ENCODE measurements around the gene GPR33. TPM values are rescaled to one million over a fixed set of nuclear protein-coding genes. Genes with fewer than 3 reads are reported as not detected.

The GPR33 gene
- total RNA-seq, 1 donor from 2014 or later: not detected

Other genes starting within 250 kb of the GPR33 start
- gene HEATR5A, start 67.5 kb downstream of the GPR33 start, total RNA-seq: 47.8 TPM
- 7.0 TPM for gene DTD2, start 30.5 kb downstream of the GPR33 start, total RNA-seq
- gene NUBPL, start 73.4 kb upstream of the GPR33 start, total RNA-seq: 28.2 TPM